DMS153 treated with DMSO at 0.1 percent for 48 hours (cell line): ENCODE measurements around the gene HNRNPU.

Source experiments
- DNase-seq: peaks from one replicate; lab custom pipeline; 2025; ENCODE audit not compliant: unreplicated experiment; lab: John Stamatoyannopoulos, UW

HNRNPU gene

GRCh38 chr1:244863491-244864252 lies 671 bp downstream of the HNRNPU start:
- DNase-seq = no peak

GRCh38 chr1:244862699-244863490 lies 1.4 kb downstream of the HNRNPU start:
- peak; percentile 87 for DNase-seq

GRCh38 chr1:244862354-244862698 lies 2.0 kb downstream of the HNRNPU start:
- DNase-seq = no peak

GRCh38 chr1:244861683-244862082 lies 2.7 kb downstream of the HNRNPU start:
- DNase-seq = no peak

GRCh38 chr1:244860914-244861610 lies 3.3 kb downstream of the HNRNPU start:
- no peak for DNase-seq

- DNase-seq = no peak
These were observed 4.3 kb downstream of the HNRNPU start for GRCh38 chr1:244860078-244860477.

- no peak for DNase-seq
These were observed 6.0 kb downstream of the HNRNPU start for GRCh38 chr1:244858357-244858756.

- DNase-seq = no peak
These were observed 6.6 kb downstream of the HNRNPU start for GRCh38 chr1:244857761-244858160.

GRCh38 chr1:244854865-244855578 lies 9.3 kb downstream of the HNRNPU start:
- DNase-seq = no peak

- no peak for DNase-seq
These were observed 10.2 kb downstream of the HNRNPU start for GRCh38 chr1:244854166-244854565.

GRCh38 chr1:244852694-244853093 lies 11.6 kb downstream of the HNRNPU start:
- no peak for DNase-seq

GRCh38 chr1:244851546-244852231 lies 12.7 kb downstream of the HNRNPU start:
- DNase-seq = no peak

- no peak for DNase-seq
These were observed 13.4 kb downstream of the HNRNPU start for GRCh38 chr1:244850896-244851295.

- DNase-seq = no peak
These were observed 14.1 kb downstream of the HNRNPU start for GRCh38 chr1:244850099-244850852.

- no peak for DNase-seq
These were observed 15.0 kb downstream of the HNRNPU start for GRCh38 chr1:244849189-244849866.

- DNase-seq = no peak
These were observed 17.7 kb downstream of the HNRNPU start for GRCh38 chr1:244846653-244847052.

- DNase-seq = no peak
These were observed 19.9 kb downstream of the HNRNPU start for GRCh38 chr1:244844155-244845121.
